GM12891 (cell line): ENCODE data around the gene CCDC171.

Experiments
- PAX5 ChIP-seq: IDR thresholded peaks from 2 replicates; pipeline ENCODE4 v1.6.1; 2011; ENCODE audit warnings: low read length, moderate library complexity, mild to moderate bottlenecking; ENCODE audit not compliant: insufficient read depth, severe bottlenecking
- POLR2A ChIP-seq: IDR thresholded peaks from 2 replicates; pipeline ENCODE4 v1.6.1; 2011; ENCODE audit warnings: low read depth, low read length, control low read depth
- POLR2AphosphoS5 ChIP-seq: IDR thresholded peaks from 2 replicates; pipeline ENCODE4 v1.6.1; 2011; ENCODE audit warnings: low read depth, low read length, control low read depth
- POU2F2 ChIP-seq: IDR thresholded peaks from 2 replicates; pipeline ENCODE4 v1.6.1; 2011; ENCODE audit warnings: low read depth, mild to moderate bottlenecking, control low read depth, low read length, moderate library complexity
- SPI1 ChIP-seq: IDR thresholded peaks from 2 replicates; pipeline ENCODE4 v1.6.1; 2011; ENCODE audit warnings: low read depth, low read length, control low read depth
- TAF1 ChIP-seq: IDR thresholded peaks from 2 replicates; pipeline ENCODE4 v1.6.1; 2011; ENCODE audit warnings: low read depth, low read length, control low read depth

DNA sequence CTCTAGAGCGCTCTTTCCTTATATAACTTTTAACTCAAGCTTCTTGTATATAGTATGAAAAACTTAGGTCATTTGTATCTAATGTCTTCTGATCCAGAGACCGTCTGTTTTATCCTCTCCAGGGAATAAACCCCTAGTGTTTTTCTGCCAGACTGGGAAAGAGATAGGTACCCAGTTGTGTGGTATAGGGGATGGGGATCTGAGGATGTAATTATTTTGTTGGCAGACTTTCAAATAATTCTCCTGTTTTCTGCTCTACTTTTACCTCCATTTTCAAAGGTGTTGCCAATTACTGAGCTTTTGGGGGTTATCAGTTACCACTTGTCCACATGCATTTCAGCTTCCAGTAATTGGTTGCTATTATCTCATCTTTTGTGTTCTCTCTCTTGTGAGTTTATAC, 17.9 kb downstream of the CCDC171 start:
- TF ChIP-seq TAF1 (no peak), POLR2A (no peak), POLR2AphosphoS5 (no peak), SPI1 (no peak), PAX5 (no peak), POU2F2 (no peak)
